IPS-15b (cell line): ENCODE data around the gene FAM3A.

Experiments used
- H3K27me3 ChIP-seq: one replicate; pipeline ENCODE4 v1.6.1; 2013; ENCODE audit warnings: low read length; ENCODE audit not compliant: control insufficient read depth, insufficient read depth
- H3K36me3 ChIP-seq: one replicate; pipeline ENCODE4 v1.6.1; 2013; ENCODE audit warnings: low read length; ENCODE audit not compliant: control insufficient read depth, insufficient read depth
- H3K4me1 ChIP-seq: one replicate; pipeline ENCODE4 v1.6.1; 2013; ENCODE audit warnings: mild to moderate bottlenecking, low read length; ENCODE audit not compliant: control insufficient read depth, insufficient read depth
- H3K4me3 ChIP-seq: one replicate; pipeline ENCODE4 v1.5.1; 2013; ENCODE audit warnings: low read depth, low read length
- H3K9ac ChIP-seq: one replicate; pipeline ENCODE4 v1.6.1; 2013; ENCODE audit warnings: low read depth, mild to moderate bottlenecking, low read length
- H3K9me3 ChIP-seq: one replicate; pipeline ENCODE4 v1.6.1; 2013; ENCODE audit warnings: mild to moderate bottlenecking, low read length; ENCODE audit not compliant: control insufficient read depth, insufficient read depth

The FAM3A gene

DNA sequence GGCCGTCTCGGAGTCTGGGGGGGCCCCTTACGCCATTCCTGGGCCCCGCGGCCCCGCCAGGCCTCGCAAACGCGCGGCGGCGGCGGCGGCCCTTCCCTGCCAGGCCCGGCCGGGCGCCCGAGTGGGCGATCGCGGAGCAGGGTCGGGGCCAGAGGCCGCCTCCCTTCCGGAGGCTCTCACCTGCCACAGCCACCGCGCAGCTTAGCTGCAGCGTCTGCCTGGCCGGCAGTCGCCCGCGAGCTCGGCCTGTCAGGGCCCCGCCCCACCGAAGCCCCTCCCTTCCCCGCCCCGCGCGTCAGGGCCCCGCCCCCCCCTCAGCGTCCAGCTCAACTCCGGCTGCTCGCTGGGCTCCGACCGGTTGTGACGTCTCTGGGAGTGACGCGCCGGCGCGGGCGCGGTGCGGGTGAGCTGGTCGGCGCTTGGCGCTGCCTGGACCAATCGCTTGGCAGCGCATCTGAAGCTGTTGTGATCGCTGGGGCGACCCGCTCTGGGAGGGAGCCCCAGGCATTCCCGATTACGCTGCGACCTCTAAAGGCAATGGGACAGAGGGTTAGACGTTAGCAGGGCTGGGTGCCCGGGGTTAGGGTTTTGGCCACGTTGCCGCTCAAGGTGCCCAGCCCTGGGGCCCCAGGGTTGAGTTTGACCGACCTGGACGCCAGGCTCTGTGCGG, 25.5 kb downstream of the FAM3A start, which contains the start of gene SLC10A3:
SLC10A3 (minus strand) TSS at position 216 of the 670 bp plus-strand sequence. CDS start 1,689 bp downstream, outside the sequence.
- Histone ChIP-seq H3K9me3 (no peaks in the 10 kb centered on the region), H3K9ac (peak within 1 kb of the TSS; percentile 70), H3K27me3 (peaks cover 4% of the 10 kb centered on the region), H3K36me3 (peaks cover 4% of the 10 kb centered on the region), H3K4me3 (peak within 1 kb of the TSS; percentile 61), H3K4me1 (peaks cover 4% of the 10 kb centered on the region)

DNA sequence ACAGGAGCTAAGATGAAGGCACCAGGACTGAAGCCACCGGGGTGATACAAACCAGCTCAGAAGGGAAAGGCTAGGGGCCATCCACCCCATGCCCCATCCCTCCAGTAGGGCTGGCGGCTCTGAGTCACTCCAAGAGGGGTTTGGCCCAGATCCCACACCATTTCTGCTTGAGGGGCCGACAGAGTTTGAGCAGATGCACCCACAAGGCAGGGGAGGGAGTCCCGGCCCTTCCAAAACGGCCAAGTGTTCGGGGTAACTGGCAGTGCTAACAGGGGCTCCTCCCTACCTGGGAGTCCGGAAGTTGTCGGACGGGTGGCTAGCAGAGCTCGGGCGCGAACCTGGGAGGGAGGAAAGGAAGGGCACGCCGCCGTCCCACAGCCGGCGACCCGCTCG, 26.0 kb downstream of the FAM3A start:
- Histone ChIP-seq H3K36me3 (peaks cover 5% of the 10 kb centered on the region), H3K4me3 (peak overlapping the region; percentile 52), H3K9ac (no peak overlapping the region), H3K4me1 (peaks cover 4% of the 10 kb centered on the region), H3K27me3 (peaks cover 4% of the 10 kb centered on the region), H3K9me3 (no peaks in the 10 kb centered on the region)

DNA sequence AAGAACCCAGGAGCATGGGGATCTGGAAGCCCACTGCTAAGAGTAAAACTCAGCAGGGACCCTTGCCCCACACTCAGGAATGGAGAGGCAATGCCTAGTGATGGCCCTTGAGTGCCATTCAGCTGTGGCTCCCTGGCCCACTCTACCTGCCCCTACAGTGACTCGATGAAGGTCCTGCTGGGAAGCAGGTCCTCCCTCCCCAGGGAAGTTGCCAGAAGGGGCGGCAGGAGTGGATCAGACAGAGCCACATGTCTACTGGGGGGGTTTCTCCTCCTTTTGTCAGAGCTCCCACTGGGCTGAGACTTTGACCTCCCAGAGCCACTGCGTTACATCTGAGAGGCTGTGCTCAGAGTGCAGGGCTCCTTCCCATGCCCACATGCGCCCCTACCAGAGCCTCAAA, 26.9 kb downstream of the FAM3A start:
- H3K4me1 ChIP-seq: peaks cover 4% of the 10 kb centered on the region
- H3K9ac ChIP-seq: no peak overlapping the region
- H3K9me3 ChIP-seq: no peaks in the 10 kb centered on the region
- peaks cover 13% of the 10 kb centered on the region for H3K36me3 ChIP-seq
- no peak overlapping the region for H3K4me3 ChIP-seq
- H3K27me3 ChIP-seq: peaks cover 4% of the 10 kb centered on the region

DNA sequence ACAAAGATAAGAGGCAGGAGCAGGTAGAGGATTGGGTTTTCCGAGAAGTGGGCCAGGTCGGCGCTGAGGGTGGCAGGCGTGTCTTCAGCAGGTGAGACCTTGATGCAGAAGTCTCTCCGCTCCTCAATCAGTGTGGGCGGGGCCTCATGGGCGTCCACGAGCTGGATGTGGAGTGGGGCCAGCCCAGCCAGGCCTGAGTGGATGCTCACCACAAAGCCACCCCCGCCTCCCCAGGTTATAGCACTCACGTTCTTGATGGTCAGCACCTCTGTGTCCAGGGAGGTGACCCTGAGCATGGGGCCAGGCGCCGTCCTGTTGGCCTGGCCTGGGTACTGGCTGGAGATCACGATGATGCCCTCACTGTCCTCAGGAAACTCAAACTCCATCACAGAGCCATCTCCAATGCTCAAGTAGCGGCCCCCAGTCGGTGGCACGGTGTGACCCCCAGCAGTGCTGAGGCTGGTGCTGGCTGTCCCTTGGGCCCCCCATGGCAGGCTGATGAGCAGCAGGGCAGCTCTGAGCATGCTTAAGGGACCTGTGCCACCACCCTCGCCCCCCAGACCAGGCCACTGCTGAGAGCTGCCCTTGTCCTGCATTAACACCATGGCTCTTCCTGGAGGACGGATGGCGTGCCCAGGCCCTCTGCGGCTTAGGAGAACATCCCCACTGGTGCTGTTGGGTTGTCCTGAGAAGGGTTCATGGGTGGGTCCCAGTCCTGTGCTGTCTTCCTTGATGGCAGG, 27.5 kb downstream of the FAM3A start:
- Histone ChIP-seq H3K9me3 (peaks cover 3% of the 10 kb centered on the region), H3K4me1 (peaks cover 4% of the 10 kb centered on the region), H3K27me3 (peaks cover 4% of the 10 kb centered on the region), H3K4me3 (no peak overlapping the region), H3K9ac (no peak overlapping the region), H3K36me3 (peaks cover 13% of the 10 kb centered on the region)

DNA sequence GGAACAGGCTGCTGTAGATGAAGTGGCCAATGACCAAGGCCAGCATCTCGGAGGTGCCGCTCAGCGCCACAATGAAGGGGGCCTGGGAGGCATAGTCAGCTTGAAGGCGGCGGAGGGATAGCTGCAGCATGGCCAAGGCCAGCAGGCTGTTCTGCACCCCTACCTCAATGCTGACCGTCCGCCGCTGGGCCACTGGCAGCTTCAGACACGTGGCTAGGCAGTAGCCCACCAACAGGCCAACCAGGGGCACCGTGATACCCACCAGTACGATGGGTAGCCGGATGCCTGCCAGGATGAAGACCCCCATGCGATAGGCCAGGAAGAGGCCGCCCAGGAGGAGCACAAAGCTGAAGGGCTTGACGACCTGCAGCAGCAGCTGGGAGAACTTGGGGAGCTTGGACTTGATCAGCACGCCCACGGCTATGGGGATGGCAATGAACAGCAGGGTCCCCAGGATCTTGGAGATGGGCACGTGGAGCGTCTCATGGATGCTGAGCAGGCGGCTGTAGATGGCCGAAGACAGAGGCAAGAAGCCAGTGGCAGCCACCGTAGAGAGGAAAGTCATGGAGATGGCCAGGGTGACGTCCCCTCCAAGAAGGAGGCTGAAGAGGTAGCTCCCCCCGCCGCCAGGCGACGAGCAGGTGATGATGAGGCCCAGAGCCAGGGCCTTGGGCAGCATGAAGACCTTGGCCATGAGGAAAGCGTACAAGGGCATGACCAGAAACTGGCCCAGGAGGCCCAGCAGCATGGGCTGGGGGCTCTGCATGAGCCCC, 28.3 kb downstream of the FAM3A start:
- Histone ChIP-seq H3K4me3 (no peak overlapping the region), H3K9me3 (peaks cover 5% of the 10 kb centered on the region), H3K27me3 (peaks cover 4% of the 10 kb centered on the region), H3K4me1 (peaks cover 4% of the 10 kb centered on the region), H3K36me3 (peaks cover 13% of the 10 kb centered on the region), H3K9ac (no peak overlapping the region)

DNA sequence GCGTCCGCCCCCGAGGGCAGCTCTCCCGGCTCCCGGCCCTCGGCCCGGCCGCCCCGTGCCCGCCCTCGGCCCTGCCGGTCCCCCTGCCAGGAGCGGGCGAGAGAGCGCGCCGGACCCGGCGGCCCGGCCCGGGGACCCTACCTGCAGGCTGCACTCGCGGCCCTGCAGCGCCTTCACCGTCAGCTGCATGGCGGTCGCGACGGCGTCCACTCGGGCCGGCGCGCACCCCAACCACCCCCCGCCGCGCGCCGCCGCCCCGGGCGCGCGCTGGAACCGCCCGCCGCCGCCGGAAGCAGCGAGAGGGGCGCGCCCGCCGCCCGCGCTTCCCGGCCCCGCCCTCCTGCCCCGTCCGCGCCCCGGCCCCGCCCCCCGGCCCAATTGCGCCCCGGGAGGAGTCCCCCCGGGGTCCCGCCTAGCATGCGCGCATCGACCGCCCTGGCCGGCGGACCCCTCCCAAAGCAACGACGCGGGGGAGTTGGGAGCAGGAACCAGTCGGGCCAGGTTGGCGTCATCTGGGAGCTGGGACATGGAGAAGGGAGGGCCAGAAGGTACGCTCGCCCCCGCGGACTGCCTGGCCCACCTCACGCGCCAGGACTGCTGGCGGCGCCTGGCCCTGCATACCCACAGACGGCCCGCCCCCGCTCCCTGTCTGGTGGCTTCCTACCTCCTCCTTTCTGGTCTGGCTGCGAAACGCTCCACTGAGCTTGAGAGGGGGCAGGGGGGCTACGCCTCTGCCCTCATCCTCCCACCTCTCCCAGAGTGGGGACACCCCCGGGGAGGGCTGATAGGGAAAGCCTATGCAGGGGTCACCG, 29.4 kb downstream of the FAM3A start, which contains the start of gene UBL4A:
UBL4A (minus strand) TSS at position 220 of the 812 bp plus-strand sequence; CDS start at position 189, 31 bp downstream.
- H3K4me3 ChIP-seq: peak within 1 kb of the TSS; percentile 53
- H3K9me3 ChIP-seq: peaks cover 5% of the 10 kb centered on the region
- no peak within 1 kb of the TSS for H3K9ac ChIP-seq
- H3K27me3 ChIP-seq: peaks cover 4% of the 10 kb centered on the region
- peaks cover 13% of the 10 kb centered on the region for H3K36me3 ChIP-seq
- H3K4me1 ChIP-seq: peaks cover 4% of the 10 kb centered on the region

DNA sequence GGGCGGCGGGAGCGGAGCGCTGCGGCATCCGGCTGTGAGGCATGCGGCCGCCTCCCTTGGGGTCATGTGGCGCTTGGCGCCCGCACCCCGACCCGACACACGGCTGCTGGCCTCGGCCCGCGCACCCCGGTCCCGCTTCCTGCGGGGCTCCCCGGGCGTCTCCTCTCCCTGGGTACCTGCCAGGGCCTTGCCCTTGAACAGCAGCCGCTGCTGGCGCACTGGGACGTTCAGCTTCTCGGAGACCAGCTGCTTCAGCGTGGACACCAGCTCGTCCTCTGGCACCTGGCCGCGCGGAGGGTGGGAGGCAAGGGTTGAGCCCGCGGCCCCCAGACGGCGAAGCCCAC, 30.0 kb downstream of the FAM3A start:
- H3K4me1 ChIP-seq: peaks cover 4% of the 10 kb centered on the region
- H3K4me3 ChIP-seq: peak overlapping the region; percentile 53
- peaks cover 13% of the 10 kb centered on the region for H3K36me3 ChIP-seq
- peaks cover 5% of the 10 kb centered on the region for H3K9me3 ChIP-seq
- H3K9ac ChIP-seq: no peak overlapping the region
- H3K27me3 ChIP-seq: peaks cover 4% of the 10 kb centered on the region

DNA sequence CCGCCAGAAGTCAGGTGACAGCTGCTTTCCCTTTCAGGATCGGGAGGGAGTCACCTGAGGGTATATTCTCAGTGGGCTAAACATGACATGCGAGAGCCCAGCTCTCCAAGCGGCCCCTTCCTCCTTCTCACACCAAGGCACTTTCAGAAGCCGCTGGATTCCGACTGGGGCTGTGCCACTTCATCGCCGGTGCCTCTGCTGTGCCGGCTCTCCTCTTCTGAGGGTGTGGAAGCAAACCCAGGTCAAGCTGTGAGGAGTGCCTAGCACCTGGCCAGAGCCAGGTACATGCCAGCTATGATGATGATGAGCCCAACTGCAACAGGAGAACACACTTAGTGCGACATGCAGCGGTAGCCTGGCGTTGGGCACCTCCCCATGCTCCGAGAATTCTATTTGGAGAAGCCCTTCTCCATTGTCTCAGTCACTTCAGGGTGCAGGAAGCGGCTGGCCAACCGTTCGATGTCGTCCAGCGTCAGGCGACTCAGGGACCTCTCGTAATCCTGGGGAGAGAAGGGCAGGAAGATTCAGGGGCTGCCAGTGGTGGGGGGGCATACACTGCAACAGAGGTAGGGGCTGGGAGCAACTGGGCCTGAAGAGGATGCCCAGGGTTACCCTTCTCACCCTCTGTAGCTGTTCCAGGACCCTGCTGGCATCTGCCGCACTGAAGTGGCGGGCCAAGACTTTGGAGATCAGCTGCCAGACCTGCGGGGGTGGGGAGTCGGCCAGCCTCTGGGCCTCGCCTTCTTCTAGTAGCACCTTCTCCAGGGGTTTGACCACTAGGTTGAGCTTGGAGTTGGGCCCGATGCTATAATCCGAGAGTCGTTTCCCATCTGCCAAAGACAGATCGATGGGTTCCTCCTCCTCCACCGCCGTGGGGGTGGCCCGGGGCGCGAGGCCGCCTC, 30.6 kb downstream of the FAM3A start:
- Histone ChIP-seq H3K36me3 (peaks cover 13% of the 10 kb centered on the region), H3K9ac (no peak overlapping the region), H3K9me3 (peaks cover 5% of the 10 kb centered on the region), H3K4me1 (peaks cover 4% of the 10 kb centered on the region), H3K4me3 (peak overlapping the region; percentile 53), H3K27me3 (peaks cover 4% of the 10 kb centered on the region)

DNA sequence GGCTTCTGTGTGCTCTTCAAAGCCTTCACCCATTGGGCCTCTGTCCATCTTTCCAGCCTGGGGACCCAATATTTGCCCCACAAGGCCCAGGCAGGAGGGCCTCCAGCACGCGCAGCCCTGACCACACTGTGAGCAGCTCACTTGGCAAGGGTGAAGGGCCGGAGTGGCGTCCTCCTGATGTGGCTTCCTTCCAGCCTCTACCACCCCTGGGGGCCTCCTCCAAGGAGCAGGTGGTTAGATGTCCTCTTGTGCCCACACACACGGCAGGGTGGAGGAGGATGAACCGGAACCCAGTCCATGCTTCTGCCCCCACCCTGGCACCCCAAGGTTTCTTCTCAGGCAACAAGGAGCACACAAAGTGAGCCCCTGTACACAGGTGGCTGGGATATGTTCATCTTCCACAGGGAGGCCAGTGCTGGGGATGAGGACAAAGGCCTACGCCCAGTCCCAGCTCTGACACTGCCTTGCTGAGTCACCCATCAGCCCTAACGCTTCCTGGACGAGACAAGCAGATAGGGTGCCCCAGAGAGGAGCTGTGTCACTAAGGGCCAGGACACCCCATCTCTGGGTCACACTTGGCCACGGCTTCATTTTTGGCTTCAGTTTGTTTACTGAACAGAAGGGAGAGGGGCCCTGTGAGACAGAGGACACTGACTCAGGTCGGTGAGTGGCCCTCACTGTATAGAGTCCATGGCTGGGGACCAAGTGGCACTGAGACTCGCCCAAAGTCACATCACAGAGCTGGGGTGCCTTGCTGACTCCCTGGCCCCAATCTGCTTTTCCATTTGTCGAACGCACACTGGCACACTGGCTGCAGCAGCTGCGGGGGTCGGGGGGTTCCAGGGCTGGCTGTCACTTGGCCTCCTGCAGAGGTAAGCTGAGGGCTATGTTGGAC, 31.5 kb downstream of the FAM3A start:
- peaks cover under 1% of the 10 kb centered on the region for H3K4me1 ChIP-seq
- H3K27me3 ChIP-seq: peaks cover 2% of the 10 kb centered on the region
- H3K4me3 ChIP-seq: no peak overlapping the region
- H3K9me3 ChIP-seq: peaks cover 5% of the 10 kb centered on the region
- peaks cover 13% of the 10 kb centered on the region for H3K36me3 ChIP-seq
- no peak overlapping the region for H3K9ac ChIP-seq

DNA sequence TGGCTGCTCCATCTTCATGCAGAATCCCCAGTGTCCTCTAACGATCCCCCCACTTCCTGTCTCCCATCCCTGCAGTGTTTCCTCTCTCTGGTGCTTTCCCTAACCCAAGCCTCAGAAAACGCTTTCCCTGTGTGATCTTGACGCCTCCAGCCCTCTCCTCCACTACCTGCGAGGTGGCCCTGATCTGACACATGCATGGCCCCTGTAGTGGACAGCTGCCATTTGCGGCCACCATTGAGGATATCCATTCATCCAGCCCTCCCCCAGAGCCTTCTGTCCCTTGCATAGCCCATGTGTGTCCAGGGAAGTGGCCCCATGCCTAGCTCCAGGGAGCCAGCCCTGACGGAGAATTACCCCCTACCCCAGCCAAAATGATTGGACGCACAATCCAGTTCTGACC, 32.7 kb downstream of the FAM3A start:
- Histone ChIP-seq H3K36me3 (peaks cover 13% of the 10 kb centered on the region), H3K9ac (no peak overlapping the region), H3K4me1 (no peaks in the 10 kb centered on the region), H3K9me3 (peaks cover 5% of the 10 kb centered on the region), H3K4me3 (no peak overlapping the region), H3K27me3 (no peaks in the 10 kb centered on the region)
